ENCODE data around the gene PCDHA10. TPM values are rescaled to one million over a fixed set of nuclear protein-coding genes. Genes with fewer than 3 reads are reported as not detected.

PCDHA10 gene
- total RNA-seq, 2 experiments from 2014 or later, result not detected

DNA sequence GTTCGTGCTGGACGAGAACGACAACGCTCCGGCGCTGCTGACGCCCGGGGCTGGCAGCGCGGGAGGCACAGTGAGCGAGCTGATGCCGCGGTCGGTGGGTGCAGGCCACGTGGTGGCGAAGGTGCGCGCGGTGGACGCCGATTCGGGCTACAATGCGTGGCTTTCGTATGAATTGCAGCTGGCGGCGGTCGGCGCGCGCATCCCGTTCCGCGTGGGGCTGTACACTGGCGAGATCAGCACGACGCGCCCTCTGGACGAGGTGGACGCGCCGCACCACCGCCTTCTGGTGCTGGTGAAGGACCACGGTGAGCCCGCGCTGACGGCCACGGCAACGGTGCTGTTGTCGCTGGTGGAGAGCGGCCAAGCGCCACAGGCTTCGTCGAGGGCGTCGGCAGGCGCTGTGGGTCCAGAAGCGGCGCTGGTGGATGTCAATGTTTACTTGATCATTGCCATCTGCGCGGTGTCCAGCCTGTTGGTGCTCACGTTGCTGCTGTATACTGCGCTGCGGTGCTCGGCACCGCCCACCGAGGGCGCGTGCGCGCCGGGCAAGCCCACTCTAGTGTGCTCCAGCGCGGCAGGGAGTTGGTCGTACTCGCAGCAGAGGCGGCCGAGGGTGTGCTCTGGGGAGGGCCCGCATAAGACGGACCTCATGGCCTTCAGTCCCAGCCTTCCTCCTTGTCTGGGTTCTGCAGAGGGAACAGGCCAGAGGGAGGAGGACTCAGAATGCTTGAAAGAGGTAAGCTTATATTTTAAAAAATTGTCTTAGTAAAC is 28.4 kb downstream of the PCDHA10 start:
- TF ChIP-seq, protein P1, sequence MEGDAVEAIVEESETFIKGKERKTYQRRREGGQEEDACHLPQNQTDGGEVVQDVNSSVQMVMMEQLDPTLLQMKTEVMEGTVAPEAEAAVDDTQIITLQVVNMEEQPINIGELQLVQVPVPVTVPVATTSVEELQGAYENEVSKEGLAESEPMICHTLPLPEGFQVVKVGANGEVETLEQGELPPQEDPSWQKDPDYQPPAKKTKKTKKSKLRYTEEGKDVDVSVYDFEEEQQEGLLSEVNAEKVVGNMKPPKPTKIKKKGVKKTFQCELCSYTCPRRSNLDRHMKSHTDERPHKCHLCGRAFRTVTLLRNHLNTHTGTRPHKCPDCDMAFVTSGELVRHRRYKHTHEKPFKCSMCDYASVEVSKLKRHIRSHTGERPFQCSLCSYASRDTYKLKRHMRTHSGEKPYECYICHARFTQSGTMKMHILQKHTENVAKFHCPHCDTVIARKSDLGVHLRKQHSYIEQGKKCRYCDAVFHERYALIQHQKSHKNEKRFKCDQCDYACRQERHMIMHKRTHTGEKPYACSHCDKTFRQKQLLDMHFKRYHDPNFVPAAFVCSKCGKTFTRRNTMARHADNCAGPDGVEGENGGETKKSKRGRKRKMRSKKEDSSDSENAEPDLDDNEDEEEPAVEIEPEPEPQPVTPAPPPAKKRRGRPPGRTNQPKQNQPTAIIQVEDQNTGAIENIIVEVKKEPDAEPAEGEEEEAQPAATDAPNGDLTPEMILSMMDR (IDR thresholded peaks at IDR 0.05), result no peak
- intact Hi-C loops (cut with DNase I, micrococcal nuclease), result no loop called here
- Mint-ChIP-seq H3K9me3 (peaks cover 15% of the 10 kb centered on the region), H3K36me3 (ENCODE audit: low read depth) (peaks cover 19% of the 10 kb centered on the region), H3K27ac (no peak overlapping the region), H3K27me3 (peaks cover 54% of the 10 kb centered on the region), H3K4me1 (ENCODE audit: low read depth) (no peaks in the 10 kb centered on the region), H3K4me3 (no peak overlapping the region)
- no peak for ATAC-seq (ENCODE audit: poor library complexity)
- no peak overlapping the region for H3K4me3 ChIP-seq (ENCODE audit: low read length)
- CTCF ChIA-PET, result no interaction called here
- H3K9me3 ChIP-seq (ENCODE audit: control insufficient read depth in 1 of 2, insufficient read depth in 1 of 2, low read length in 2 of 2), result peaks cover 10 to 33% of the 10 kb centered on the region in 2 experiments
- POLR2A ChIA-PET, result no interaction called here
- H3K27ac ChIP-seq (ENCODE audit: low read depth in 1 of 2, low read length in 2 of 2), result no peak overlapping the region
- no peaks in the 10 kb centered on the region for H3K36me3 ChIP-seq (ENCODE audit: insufficient read depth, low read length)
- H3K4me1 ChIP-seq (ENCODE audit: insufficient read depth, low read length), result no peaks in the 10 kb centered on the region
- DNase-seq, result no peak
- peaks cover 8 to 14% of the 10 kb centered on the region in 2 experiments for H3K27me3 ChIP-seq (ENCODE audit: control insufficient read depth in 1 of 2, insufficient read depth in 2 of 2, low read length in 2 of 2)

DNA sequence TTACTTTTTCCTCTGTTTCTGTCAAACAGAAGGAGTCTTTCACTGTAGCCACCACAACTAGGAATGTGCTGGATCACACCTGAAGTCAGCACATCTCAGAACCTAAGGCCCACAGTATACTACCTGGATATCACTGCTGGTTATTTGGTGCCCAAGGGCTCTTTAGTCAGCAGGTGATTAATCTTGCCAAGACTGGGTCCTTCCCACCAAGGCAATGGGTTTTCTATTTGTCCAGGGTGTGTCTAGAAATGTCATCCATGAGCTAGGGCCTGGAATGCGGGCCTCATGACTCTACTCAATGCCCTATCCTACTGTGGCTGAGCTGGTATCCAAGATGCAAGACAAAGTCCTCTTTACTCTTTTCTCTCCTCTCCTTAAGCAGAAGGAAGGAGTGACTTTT is 60.6 kb downstream of the PCDHA10 start:
- no peak overlapping the region for H3K4me3 ChIP-seq (ENCODE audit: low read length)
- TF ChIP-seq, protein P1 (IDR thresholded peaks at IDR 0.05), result no peak
- H3K4me1 Mint-ChIP-seq (ENCODE audit: low read depth), result no peaks in the 10 kb centered on the region

More for the DNA sequence above, 60.6 kb downstream of the PCDHA10 start:
- Histone ChIP-seq H3K27me3 (ENCODE audit: control insufficient read depth in 1 of 2, insufficient read depth in 2 of 2, low read length in 2 of 2) (no peaks in the 10 kb centered on the region), H3K36me3 (ENCODE audit: insufficient read depth, low read length) (no peaks in the 10 kb centered on the region), H3K4me1 (ENCODE audit: insufficient read depth, low read length) (no peaks in the 10 kb centered on the region), H3K9me3 (ENCODE audit: control insufficient read depth in 1 of 2, insufficient read depth in 1 of 2, low read length in 2 of 2) (peaks cover 0 to 17% of the 10 kb centered on the region in 2 experiments), H3K27ac (ENCODE audit: low read depth in 1 of 2, low read length in 2 of 2) (no peak overlapping the region)
- Mint-ChIP-seq H3K27me3 (peaks cover 29% of the 10 kb centered on the region), H3K27ac (no peak overlapping the region), H3K4me3 (no peak overlapping the region), H3K36me3 (ENCODE audit: low read depth) (no peaks in the 10 kb centered on the region), H3K9me3 (peaks cover 13% of the 10 kb centered on the region)
- POLR2A ChIA-PET, result no interaction called here
- CTCF ChIA-PET, result no interaction called here
- DNase-seq (no peak), ATAC-seq (ENCODE audit: poor library complexity) (no peak)
- intact Hi-C loops (cut with DNase I, micrococcal nuclease), result no loop called here

Other genes starting within 250 kb of the PCDHA10 start
- gene CD14, start 222.7 kb upstream of the PCDHA10 start, total RNA-seq, result 1 to 10 TPM; 1.7 to 2.1 TPM
- 10 to 100 TPM; 20.9 to 21.1 TPM for gene TMCO6, start 216.4 kb upstream of the PCDHA10 start, total RNA-seq
- gene NDUFA2, start 208.3 kb upstream of the PCDHA10 start, total RNA-seq, result 10 to 100 TPM; 45.5 to 52.4 TPM
- gene IK, start 208.1 kb upstream of the PCDHA10 start, total RNA-seq, result 100 to 1,000 TPM; 194 to 207 TPM
- 10 to 100 TPM; 40.1 to 42.9 TPM for gene WDR55, start 191.0 kb upstream of the PCDHA10 start, total RNA-seq
- gene DND1, start 182.3 kb upstream of the PCDHA10 start, total RNA-seq, result 1 to 10 TPM; 1.9 to 2.1 TPM
- 10 to 100 TPM; 53.5 to 54.1 TPM for gene HARS1, start 164.5 kb upstream of the PCDHA10 start, total RNA-seq
- 10 to 100 TPM; 38.1 to 38.3 TPM for gene HARS2, start 164.4 kb upstream of the PCDHA10 start, total RNA-seq
- 10 to 100 TPM; 29.0 to 32.3 TPM for gene ZMAT2, start 155.4 kb upstream of the PCDHA10 start, total RNA-seq
- gene PCDHA1, start 69.8 kb upstream of the PCDHA10 start, total RNA-seq, result not detected
- gene PCDHA2, start 61.0 kb upstream of the PCDHA10 start, total RNA-seq, result not detected
- gene PCDHA3, start 54.8 kb upstream of the PCDHA10 start, total RNA-seq, result not detected
- gene PCDHA4, start 48.8 kb upstream of the PCDHA10 start, total RNA-seq, result not detected
- gene PCDHA5, start 34.3 kb upstream of the PCDHA10 start, total RNA-seq, result not detected
- gene PCDHA6, start 27.9 kb upstream of the PCDHA10 start, total RNA-seq, result not detected
- not detected for gene PCDHA7, start 21.6 kb upstream of the PCDHA10 start, total RNA-seq
- not detected for gene PCDHA8, start 14.7 kb upstream of the PCDHA10 start, total RNA-seq
- gene PCDHA9, start 7.5 kb upstream of the PCDHA10 start, total RNA-seq, result not detected
- not detected for gene PCDHA11, start 13.1 kb downstream of the PCDHA10 start, total RNA-seq
- not detected for gene PCDHA12, start 19.4 kb downstream of the PCDHA10 start, total RNA-seq
- gene PCDHA13, start 26.2 kb downstream of the PCDHA10 start, total RNA-seq, result not detected
- not detected for gene PCDHAC1, start 70.4 kb downstream of the PCDHA10 start, total RNA-seq
- not detected for gene PCDHAC2, start 110.6 kb downstream of the PCDHA10 start, total RNA-seq
- gene PCDHB1, start 195.5 kb downstream of the PCDHA10 start, total RNA-seq, result not detected
- not detected for gene PCDHB2, start 238.7 kb downstream of the PCDHA10 start, total RNA-seq
- not detected for gene PCDHB3, start 244.6 kb downstream of the PCDHA10 start, total RNA-seq

Measured in CD4-positive, alpha-beta T cell (primary cell).